GM12892 (cell line): ENCODE data around the gene KIF21A.
"Not testable (repeated sequence)": the region's sequence is repeated elsewhere in the genome, so short reads cannot be mapped to it uniquely, and the experiment has no call there.

Source experiments
- DNase-seq: peaks from one replicate; pipeline ENCODE4 v3.0.0; 2011; ENCODE audit not compliant: insufficient read length
- FAIRE-seq: peaks from 2 replicates; lab custom pipeline; 2011; peaks lifted over from hg19 to GRCh38; lab: Jason Lieb, UNC
- POLR2A ChIP-seq: IDR thresholded peaks from 2 replicates; pipeline ENCODE4 v1.6.1; 2011; ENCODE audit warnings: low read depth, low read length, control low read depth
- POLR2AphosphoS5 ChIP-seq: IDR thresholded peaks from 2 replicates; pipeline ENCODE4 v1.6.1; 2011; ENCODE audit warnings: low read depth, low read length, control low read depth
- TAF1 ChIP-seq: IDR thresholded peaks from 2 replicates; pipeline ENCODE4 v1.6.1; 2011; ENCODE audit warnings: low read depth, mild to moderate bottlenecking, control low read depth, low read length, borderline replicate concordance

The KIF21A gene

GRCh38 chr12:39296496-39296895 is 146.4 kb downstream of the KIF21A start:
- no peak for TF ChIP-seq POLR2A
- no peak for TF ChIP-seq POLR2AphosphoS5
- no peak for TF ChIP-seq TAF1
- DNase-seq, result no peak
- no peak for FAIRE-seq

GRCh38 chr12:39295593-39295992 is 147.3 kb downstream of the KIF21A start:
- DNase-seq, FAIRE-seq: not testable (repeated sequence)

- TF ChIP-seq POLR2A, result no peak
- no peak for TF ChIP-seq POLR2AphosphoS5
- FAIRE-seq (no peak), DNase-seq (no peak)
Measured at GRCh38 chr12:39294715-39295114, 148.2 kb downstream of the KIF21A start.

- DNase-seq (no peak), FAIRE-seq (no peak)
- TF ChIP-seq POLR2AphosphoS5, result no peak
- no peak for TF ChIP-seq POLR2A
- no peak for TF ChIP-seq TAF1
Measured at GRCh38 chr12:39292125-39292630, 150.7 kb downstream of the KIF21A start.

- DNase-seq, result no peak
- FAIRE-seq, result peak; percentile 46
- TF ChIP-seq TAF1, result no peak
- no peak for TF ChIP-seq POLR2AphosphoS5
- no peak for TF ChIP-seq POLR2A
Measured at GRCh38 chr12:39287817-39288216, 155.1 kb downstream of the KIF21A start.

GRCh38 chr12:39287409-39287808 is 155.5 kb downstream of the KIF21A start:
- DNase-seq, result no peak
- FAIRE-seq, result no peak
- TF ChIP-seq POLR2A, result no peak
- TF ChIP-seq POLR2AphosphoS5, result no peak
- no peak for TF ChIP-seq TAF1

GRCh38 chr12:39278426-39278825 is 164.5 kb downstream of the KIF21A start:
- TF ChIP-seq POLR2A (no peak), TAF1 (no peak), POLR2AphosphoS5 (no peak)

GRCh38 chr12:39277416-39277815 is 165.5 kb downstream of the KIF21A start:
- DNase-seq, result no peak
- TF ChIP-seq POLR2AphosphoS5 (no peak), POLR2A (no peak), TAF1 (no peak)
- no peak for FAIRE-seq

More at GRCh38 chr12:39278426-39278825, 164.5 kb downstream of the KIF21A start:
- DNase-seq (no peak), FAIRE-seq (no peak)

GRCh38 chr12:39275846-39276245 is 167.1 kb downstream of the KIF21A start:
- TF ChIP-seq POLR2AphosphoS5 (no peak), TAF1 (no peak), POLR2A (no peak)
- DNase-seq, result no peak
- FAIRE-seq, result no peak

GRCh38 chr12:39272871-39273655 is 169.9 kb downstream of the KIF21A start:
- TF ChIP-seq TAF1, result no peak
- TF ChIP-seq POLR2A, result no peak
- TF ChIP-seq POLR2AphosphoS5, result no peak
- DNase-seq (no peak), FAIRE-seq (peak; percentile 51)

GRCh38 chr12:39269492-39269891 is 173.4 kb downstream of the KIF21A start:
- TF ChIP-seq TAF1, result no peak
- TF ChIP-seq POLR2A, result no peak
- no peak for TF ChIP-seq POLR2AphosphoS5
- no peak for FAIRE-seq
- DNase-seq, result no peak

GRCh38 chr12:39267886-39268285 is 175.0 kb downstream of the KIF21A start:
- FAIRE-seq, result peak; percentile 33
- TF ChIP-seq POLR2A (no peak), TAF1 (no peak), POLR2AphosphoS5 (no peak)

GRCh38 chr12:39252628-39253027 is 190.3 kb downstream of the KIF21A start:
- no peak for DNase-seq
- no peak for FAIRE-seq

More at GRCh38 chr12:39267886-39268285, 175.0 kb downstream of the KIF21A start:
- DNase-seq, result no peak

More at GRCh38 chr12:39252628-39253027, 190.3 kb downstream of the KIF21A start:
- TF ChIP-seq POLR2AphosphoS5, result no peak
- no peak for TF ChIP-seq POLR2A
- no peak for TF ChIP-seq TAF1
